Heart left ventricle (tissue), 16 donors: ENCODE results near the gene ADGRD1. TPM values are rescaled to one million over a fixed set of nuclear protein-coding genes. Genes with fewer than 3 reads are reported as not detected.
"Not testable (repeated sequence)": the region's sequence is repeated elsewhere in the genome, so short reads cannot be mapped to it uniquely, and the experiment has no call there.

Experiments used
- ATAC-seq, 4 donors: fragments of 200-7000 bp; cut with Tn5 transposase; one replicate each; pipeline ENCODE4 v1.9.1; 2020 to 2022; ENCODE audit warnings: moderate library complexity in 4 of 4, mild to moderate bottlenecking in 3 of 4, moderate number of reproducible peaks in 1 of 4
- DNase-seq, 5 donors: peaks; one replicate each; pipeline ENCODE4 v3.0.0-alpha.2; 2020
- H3K27ac ChIP-seq, 12 donors: fragments of 200-600 bp; sonication (generic) in 4 of 12; one replicate each; pipeline versions ENCODE4 v1.5.0 to v1.8.0; 2016 to 2022; ENCODE audit warnings: mild to moderate bottlenecking in 2 of 12
- H3K27me3 ChIP-seq, 9 donors: fragments of 200-600 bp; sonication (generic) in 2 of 9; one replicate each; pipeline versions ENCODE4 v1.5.1 to v1.8.0; 2016 to 2022; ENCODE audit warnings: mild to moderate bottlenecking in 3 of 9
- H3K36me3 ChIP-seq, 9 donors: fragments of 200-600 bp; sonication (generic) in 2 of 9; one replicate each; pipeline versions ENCODE4 v1.5.0 to v1.8.0; 2018 to 2022; ENCODE audit warnings: mild to moderate bottlenecking in 2 of 9
- H3K4me1 ChIP-seq, 12 donors: fragments of 200-600 bp; sonication (generic) in 4 of 12; one replicate each; pipeline versions ENCODE4 v1.5.0 to v1.8.0; 2016 to 2022; ENCODE audit warnings: mild to moderate bottlenecking in 3 of 12
- H3K4me3 ChIP-seq, 12 donors: fragments of 200-600 bp; sonication (generic) in 4 of 12; one replicate each; pipeline versions ENCODE4 v1.5.0 to v1.8.0; 2017 to 2022; ENCODE audit warnings: mild to moderate bottlenecking in 9 of 12, moderate library complexity in 4 of 12
- H3K9me3 ChIP-seq, 12 donors: fragments of 200-600 bp; sonication (generic) in 4 of 12; one replicate each; pipeline versions ENCODE4 v1.5.0 to v1.8.0; 2016 to 2022; ENCODE audit warnings: mild to moderate bottlenecking in 1 of 12
- POLR2A ChIP-seq, 2 donors: fragments of 450-650 bp; IDR thresholded peaks; one replicate each; pipeline ENCODE4 v1.6.1; 2017; ENCODE audit warnings: antibody characterized with exemption in 2 of 2, mild to moderate bottlenecking in 2 of 2, moderate library complexity in 2 of 2
- WGBS, 4 donors: extraction: QIAGEN DNeasy Blood & Tissue Kit in 2 of 4; methylation state at CpG; one replicate each; pipeline versions ENCODE4 v1.1.5 to v1.1.7; 2013 to 2018; 5-methylcytosine and 5-hydroxymethylcytosine counted together
- intact Hi-C, 10 donors: fragments of 100-400 bp; cut with DNase I; formaldehyde crosslinking; loops; one replicate each; pipeline versions ENCODE4 v1.11.1 to v1.14.2; 2022
- polyA plus RNA-seq, 2 donors: library from polyadenylated mRNA; stranded (reverse); fragments of 200-250 nt; gene quantifications; one replicate each; pipeline ENCODE4 v1.2.3, GENCODE V29; 2013
- total RNA-seq, 9 donors: library from RNA; depleted of rRNA in 2 of 9; stranded (reverse); fragments of >200 nt in 2 of 9; fragmentation: NEBNext Ultra II Directional in 3 of 9; extraction: Animal tissue kit (Norgen Biotek cat#: 25700) in 3 of 9; gene quantifications; one replicate each; pipeline versions ENCODE4 v1.1.0 to v1.2.4, GENCODE V29; 2016 to 2023
- TF ChIP-seq, protein P1 (sequence below), 12 donors: fragments of 200-600 bp; sonication (generic) in 4 of 12; IDR thresholded peaks; one replicate each; pipeline versions ENCODE4 v1.5.0 to v1.8.0; 2018 to 2022; ENCODE audit warnings: antibody characterized with exemption in 12 of 12, mild to moderate bottlenecking in 5 of 12
- donor health status: ischemic (EF 13 %, LVEDD 7.1; RV severe dilation, severe dysfunction).
- donor health status: healthy with polysubstance abuse.
- donor health status: DM: no; HTN: yes; CAD: no.
- donor health status: DM: no; HTN: no; CAD: no.
- donor health status: ischemic (EF 25% LVEDD 6.9; RV normal size, moderate dysfunction).
- donor health status: ischemic (EF 25% LVEDD 5.7; RV mildly dilated, moderate dysfunction).
- donor health status: healthy.
- donor health status: DM: yes; HTN: yes; CAD: no.
- donor health status: ischemic (EF 35%, LVEDD 5.7; RV mildly dilated, moderate dysfunction).
- donor health status: nonischemic (EF 11% LVEDD 7.7; RV severe dilation, severe dysfunction).
- donor health status: DM: yes; HTN: yes; CAD: no.
- donor health status: PGD.
- donor health status: ischemic (EF 29% LVEDD 5.4; RV normal size, mild dysfunction).
- donor health status: nonischemic (EF 23%, LVEDD 6.1; RV moderate dilation, normal function).

ADGRD1 gene
- total and polyA plus RNA-seq, 11 donors: 22.7 to 109 (median 66.3) TPM

DNA sequence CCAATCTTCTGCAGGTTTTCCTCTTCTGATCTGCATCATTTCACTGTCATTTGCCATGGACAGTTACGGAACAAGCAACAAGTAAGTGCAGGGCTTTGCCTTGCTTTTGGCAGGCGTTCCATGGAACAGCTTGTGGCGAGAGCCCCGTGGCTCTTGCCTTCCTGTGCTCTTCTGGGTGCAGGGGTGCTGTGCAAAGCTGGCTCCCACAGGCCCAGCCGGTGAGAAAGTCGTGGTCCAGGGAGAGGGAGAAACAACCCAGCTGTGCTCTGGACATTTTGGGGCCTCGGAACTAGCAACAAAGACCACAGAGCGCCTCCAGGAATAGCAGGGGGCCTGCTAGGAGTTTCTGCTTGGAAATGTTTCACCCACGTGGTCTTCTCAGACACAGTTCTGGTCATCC lies 164.7 kb downstream of the ADGRD1 start:
- ATAC-seq (no peak), DNase-seq (peak in 1 of 5 donors; percentile 13)
- Histone ChIP-seq H3K27me3 (no peaks in the 10 kb centered on the region), H3K4me3 (no peak overlapping the region), H3K4me1 (peaks cover 0 to 23% (median 5%) of the 10 kb centered on the region in 12 donors), H3K36me3 (peaks cover 0 to 56% (median 11%) of the 10 kb centered on the region in 9 donors), H3K9me3 (no peaks in the 10 kb centered on the region), H3K27ac (no peak overlapping the region)
- TF ChIP-seq, protein P1, sequence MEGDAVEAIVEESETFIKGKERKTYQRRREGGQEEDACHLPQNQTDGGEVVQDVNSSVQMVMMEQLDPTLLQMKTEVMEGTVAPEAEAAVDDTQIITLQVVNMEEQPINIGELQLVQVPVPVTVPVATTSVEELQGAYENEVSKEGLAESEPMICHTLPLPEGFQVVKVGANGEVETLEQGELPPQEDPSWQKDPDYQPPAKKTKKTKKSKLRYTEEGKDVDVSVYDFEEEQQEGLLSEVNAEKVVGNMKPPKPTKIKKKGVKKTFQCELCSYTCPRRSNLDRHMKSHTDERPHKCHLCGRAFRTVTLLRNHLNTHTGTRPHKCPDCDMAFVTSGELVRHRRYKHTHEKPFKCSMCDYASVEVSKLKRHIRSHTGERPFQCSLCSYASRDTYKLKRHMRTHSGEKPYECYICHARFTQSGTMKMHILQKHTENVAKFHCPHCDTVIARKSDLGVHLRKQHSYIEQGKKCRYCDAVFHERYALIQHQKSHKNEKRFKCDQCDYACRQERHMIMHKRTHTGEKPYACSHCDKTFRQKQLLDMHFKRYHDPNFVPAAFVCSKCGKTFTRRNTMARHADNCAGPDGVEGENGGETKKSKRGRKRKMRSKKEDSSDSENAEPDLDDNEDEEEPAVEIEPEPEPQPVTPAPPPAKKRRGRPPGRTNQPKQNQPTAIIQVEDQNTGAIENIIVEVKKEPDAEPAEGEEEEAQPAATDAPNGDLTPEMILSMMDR (IDR thresholded peaks at IDR 0.05): no peak
- no peak for TF ChIP-seq POLR2A (IDR thresholded peaks at IDR 0.05)
- intact Hi-C loops: no loop called here
- 75 to 82% (median 80%) methylated on average over 9 of the region's 9 CpGs for WGBS, 4 donors

DNA sequence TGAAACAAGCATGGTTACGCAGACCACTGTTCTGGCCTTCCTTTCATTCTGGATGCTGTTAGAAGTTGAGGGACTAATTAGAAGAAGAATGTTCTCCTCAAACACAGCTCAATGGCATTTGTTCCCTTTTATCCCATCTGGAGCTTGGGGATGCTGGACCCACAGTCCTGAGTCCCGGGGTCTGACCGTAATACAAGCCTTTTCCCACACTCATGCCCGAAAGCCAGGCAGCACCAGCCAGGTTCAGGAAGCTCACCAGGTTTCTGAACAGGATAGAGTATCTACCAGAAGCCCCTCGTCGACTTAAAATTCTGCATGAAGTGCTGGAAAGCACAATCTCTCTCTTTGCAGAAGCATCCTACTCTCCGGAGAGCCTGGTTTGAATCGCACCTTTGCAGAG lies 165.6 kb downstream of the ADGRD1 start:
- H3K9me3 ChIP-seq, ATAC-seq, H3K27me3 ChIP-seq, H3K27ac ChIP-seq, intact Hi-C loops, H3K4me3 ChIP-seq: not testable (repeated sequence)
- 90 to 96% (median 94%) methylated on average over 8 of the region's 8 CpGs for WGBS, 4 donors
- H3K4me1 ChIP-seq: peaks cover 0 to 14% (median 5%) of the 10 kb centered on the region in 12 donors
- H3K36me3 ChIP-seq: peaks cover 0 to 50% (median 7%) of the 10 kb centered on the region in 9 donors
- peak in 2 of 5 donors; percentile 10 to 11 for DNase-seq

DNA sequence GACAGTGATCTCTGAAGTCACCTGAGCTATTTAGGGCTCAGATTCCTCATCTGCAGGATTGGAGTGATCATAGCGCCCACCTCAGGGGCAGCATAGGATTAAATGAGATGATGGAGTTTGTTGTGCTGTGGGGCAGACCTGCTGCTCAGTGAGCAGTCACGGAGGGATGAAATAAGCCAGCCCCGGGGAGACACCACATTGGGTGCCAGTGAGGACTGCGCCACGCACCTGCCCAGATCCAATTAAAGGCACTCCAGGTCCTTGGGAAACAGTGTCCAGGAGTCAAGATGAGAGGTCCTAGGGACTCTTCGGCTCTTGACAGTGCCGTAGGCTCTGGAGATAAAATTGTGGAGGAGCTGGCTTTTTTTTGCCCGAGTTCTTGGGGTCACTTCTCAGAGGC lies 166.2 kb downstream of the ADGRD1 start:
- intact Hi-C loops: no loop called here
- ATAC-seq (no peak), DNase-seq (peak in 1 of 5 donors; percentile 23)
- no peak overlapping the region for H3K27ac ChIP-seq
- peaks cover 0 to 11% (median 5%) of the 10 kb centered on the region in 12 donors for H3K4me1 ChIP-seq
- no peak overlapping the region for H3K4me3 ChIP-seq
- WGBS, 4 donors: 87 to 96% (median 93%) methylated on average over 8 of the region's 8 CpGs
- no peaks in the 10 kb centered on the region for H3K27me3 ChIP-seq
- TF ChIP-seq POLR2A (IDR thresholded peaks at IDR 0.05): no peak
- TF ChIP-seq, protein P1 (IDR thresholded peaks at IDR 0.05): no peak
- no peaks in the 10 kb centered on the region for H3K9me3 ChIP-seq
- H3K36me3 ChIP-seq: peaks cover 0 to 50% (median 7%) of the 10 kb centered on the region in 9 donors

DNA sequence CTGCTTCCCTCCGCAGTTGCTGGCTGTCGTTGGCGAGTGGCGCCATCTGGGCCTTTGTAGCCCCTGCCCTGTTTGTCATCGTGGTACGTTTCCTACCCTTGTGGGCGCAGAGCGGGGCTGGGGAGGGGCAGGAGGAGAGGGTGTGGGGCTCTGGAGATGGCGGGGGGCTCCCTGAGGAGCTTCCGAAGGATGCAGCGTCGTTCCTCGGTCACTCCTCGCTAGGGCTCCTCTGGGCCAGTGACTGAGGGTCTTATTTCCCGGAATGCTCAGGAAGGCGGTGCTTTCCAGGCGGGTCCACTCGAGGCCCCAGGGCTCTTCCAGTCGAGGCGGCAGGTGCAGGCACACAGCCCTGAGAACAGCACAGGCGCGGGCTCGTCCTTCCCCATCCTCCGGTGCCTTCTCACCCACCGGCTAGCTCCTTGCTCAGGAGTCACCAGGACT lies 167.1 kb downstream of the ADGRD1 start:
- Histone ChIP-seq H3K27me3 (no peaks in the 10 kb centered on the region), H3K4me1 (peaks cover 0 to 10% (median 5%) of the 10 kb centered on the region in 12 donors), H3K9me3 (no peaks in the 10 kb centered on the region), H3K4me3 (no peak overlapping the region), H3K36me3 (peaks cover 0 to 43% (median 7%) of the 10 kb centered on the region in 9 donors), H3K27ac (no peak overlapping the region)
- no peak for ATAC-seq
- WGBS, 4 donors: 82 to 92% (median 89%) methylated on average over 23 to 25 of the region's 25 CpGs
- TF ChIP-seq, protein P1 (IDR thresholded peaks at IDR 0.05): no peak
- intact Hi-C loops: no loop called here
- peak in 1 of 5 donors; percentile 40 for DNase-seq
